DND-41 (cell line): ENCODE data around the gene SHISA6.

Source experiments
- CTCF ChIP-seq: IDR thresholded peaks from 2 replicates; pipeline ENCODE4 v1.5.1; 2012; ENCODE audit warnings: borderline replicate concordance, low read length, moderate library complexity, mild to moderate bottlenecking; ENCODE audit not compliant: poor library complexity, severe bottlenecking; ENCODE audit errors: extremely low read depth
- EZH2 ChIP-seq: IDR thresholded peaks from 3 replicates; pipeline ENCODE4 v1.6.1; 2012; ENCODE audit warnings: borderline replicate concordance, low read depth, mild to moderate bottlenecking, moderate library complexity, low read length, inconsistent platforms; ENCODE audit not compliant: severe bottlenecking

- TF ChIP-seq CTCF (no peak), EZH2 (no peak)
Measured at GRCh38 chr17:11578998-11579397, 338.0 kb downstream of the SHISA6 start.
